ENCODE data around the gene CARD11.

Gene CARD11

GRCh38 chr7:2864204-2864985, 179.3 kb downstream of the CARD11 start:
- DNase-seq: no peak

- DNase-seq: no peak
These were observed 180.1 kb downstream of the CARD11 start for GRCh38 chr7:2863461-2864066.

- DNase-seq: no peak
These were observed 180.8 kb downstream of the CARD11 start for GRCh38 chr7:2862831-2863361.

- no peak for DNase-seq
These were observed 182.2 kb downstream of the CARD11 start for GRCh38 chr7:2861509-2861908.

GRCh38 chr7:2860627-2861133, 183.0 kb downstream of the CARD11 start:
- no peak for DNase-seq

GRCh38 chr7:2859952-2860351, 183.7 kb downstream of the CARD11 start:
- DNase-seq: no peak

GRCh38 chr7:2858621-2859020, 185.0 kb downstream of the CARD11 start:
- DNase-seq: no peak

GRCh38 chr7:2856388-2857169, 187.1 kb downstream of the CARD11 start:
- no peak for DNase-seq
